ENCODE measurements around the gene FOXN3.
A peak's percentile ranks its signal among the peaks of the same experiment; 100 is the strongest.

The FOXN3 gene

GRCh38 chr14:89349171-89350008, 67.6 kb downstream of the FOXN3 start:
- Histone ChIP-seq H4K8ac (ENCODE audit: low read depth, low read length) (no peak overlapping the region), H3K27ac (ENCODE audit: low read depth, low read length) (no peak overlapping the region), H3K27me3 (ENCODE audit: insufficient read depth, low read length) (no peaks in the 10 kb centered on the region), H2BK12ac (ENCODE audit: low read length) (no peak overlapping the region), H3K79me2 (ENCODE audit: control insufficient read depth, insufficient read depth, low read length, poor library complexity) (no peaks in the 10 kb centered on the region), H3K9me3 (ENCODE audit: insufficient read depth, low read depth, low read length) (no peaks in the 10 kb centered on the region), H3K14ac (ENCODE audit: low read length) (no peak overlapping the region), H3K36me3 (ENCODE audit: control insufficient read depth in 1 of 2, insufficient read depth in 2 of 2, low read length in 2 of 2) (peaks cover 12 to 16% of the 10 kb centered on the region in 2 experiments), H4K91ac (ENCODE audit: low read depth, low read length) (no peak overlapping the region), H2BK120ac (ENCODE audit: insufficient read depth, low read length, poor library complexity) (no peak overlapping the region), H3K9ac (ENCODE audit: low read length) (no peak overlapping the region), H3K18ac (ENCODE audit: low read length) (peak overlapping the region; percentile 71), H2AFZ (ENCODE audit: insufficient read depth, low read length, poor library complexity) (no peak overlapping the region), H3K23ac (ENCODE audit: low read length) (no peak overlapping the region), H3K4me1 (ENCODE audit: control insufficient read depth in 1 of 2, insufficient read depth in 2 of 2, low read length in 2 of 2) (peaks cover 10 to 13% of the 10 kb centered on the region in 2 experiments), H2AK5ac (ENCODE audit: low read length) (no peak overlapping the region), H3K4me2 (ENCODE audit: low read length) (no peak overlapping the region), H4K12ac (ENCODE audit: low read depth, low read length) (no peak overlapping the region), H3K4ac (ENCODE audit: low read depth, low read length) (no peak overlapping the region), H3K4me3 (ENCODE audit: low read depth, low read length) (no peak overlapping the region), H3K79me1 (ENCODE audit: low read length) (no peaks in the 10 kb centered on the region), H2BK5ac (ENCODE audit: low read depth, low read length, poor library complexity) (no peak overlapping the region)
- WGBS (ENCODE audit: extremely low coverage, insufficient coverage, insufficient read length) = no CpG with 5 or more reads among the region's 8 CpGs
- peak; percentile 87 to 96 for DNase-seq

- Histone ChIP-seq H2AFZ (ENCODE audit: insufficient read depth, low read length, poor library complexity) (no peak overlapping the region), H3K9me3 (ENCODE audit: insufficient read depth, low read depth, low read length) (no peaks in the 10 kb centered on the region), H4K12ac (ENCODE audit: low read depth, low read length) (no peak overlapping the region), H3K4me1 (ENCODE audit: control insufficient read depth in 1 of 2, insufficient read depth in 2 of 2, low read length in 2 of 2) (peaks cover 10 to 13% of the 10 kb centered on the region in 2 experiments), H3K36me3 (ENCODE audit: control insufficient read depth in 1 of 2, insufficient read depth in 2 of 2, low read length in 2 of 2) (peaks cover 12 to 16% of the 10 kb centered on the region in 2 experiments), H3K4me2 (ENCODE audit: low read length) (no peak overlapping the region), H3K9ac (ENCODE audit: low read length) (no peak overlapping the region), H4K8ac (ENCODE audit: low read depth, low read length) (no peak overlapping the region), H3K27ac (ENCODE audit: low read depth, low read length) (no peak overlapping the region), H3K27me3 (ENCODE audit: insufficient read depth, low read length) (no peaks in the 10 kb centered on the region), H3K79me1 (ENCODE audit: low read length) (no peaks in the 10 kb centered on the region), H2BK120ac (ENCODE audit: insufficient read depth, low read length, poor library complexity) (no peak overlapping the region), H3K79me2 (ENCODE audit: control insufficient read depth, insufficient read depth, low read length, poor library complexity) (no peaks in the 10 kb centered on the region), H2BK12ac (ENCODE audit: low read length) (no peak overlapping the region), H2AK5ac (ENCODE audit: low read length) (no peak overlapping the region), H3K4ac (ENCODE audit: low read depth, low read length) (no peak overlapping the region), H3K18ac (ENCODE audit: low read length) (no peak overlapping the region), H3K4me3 (ENCODE audit: low read depth, low read length) (no peak overlapping the region), H4K91ac (ENCODE audit: low read depth, low read length) (no peak overlapping the region), H3K23ac (ENCODE audit: low read length) (no peak overlapping the region), H2BK5ac (ENCODE audit: low read depth, low read length, poor library complexity) (no peak overlapping the region), H3K14ac (ENCODE audit: low read length) (no peak overlapping the region)
- no peak for DNase-seq
- WGBS (ENCODE audit: extremely low coverage, insufficient coverage, insufficient read length) = no CpG with 5 or more reads among the region's 5 CpGs
Measured at GRCh38 chr14:89348722-89349121, 68.3 kb downstream of the FOXN3 start.

GRCh38 chr14:89347885-89348284, 69.1 kb downstream of the FOXN3 start:
- Histone ChIP-seq H3K79me2 (ENCODE audit: control insufficient read depth, insufficient read depth, low read length, poor library complexity) (no peaks in the 10 kb centered on the region), H4K91ac (ENCODE audit: low read depth, low read length) (no peak overlapping the region), H3K9ac (ENCODE audit: low read length) (no peak overlapping the region), H2AK5ac (ENCODE audit: low read length) (no peak overlapping the region), H2BK120ac (ENCODE audit: insufficient read depth, low read length, poor library complexity) (no peak overlapping the region), H3K14ac (ENCODE audit: low read length) (no peak overlapping the region), H3K4me2 (ENCODE audit: low read length) (no peak overlapping the region), H3K36me3 (ENCODE audit: control insufficient read depth in 1 of 2, insufficient read depth in 2 of 2, low read length in 2 of 2) (peaks cover 12 to 16% of the 10 kb centered on the region in 2 experiments), H2BK12ac (ENCODE audit: low read length) (no peak overlapping the region), H3K79me1 (ENCODE audit: low read length) (no peaks in the 10 kb centered on the region), H3K18ac (ENCODE audit: low read length) (peak overlapping the region; percentile 32), H4K8ac (ENCODE audit: low read depth, low read length) (no peak overlapping the region), H3K9me3 (ENCODE audit: insufficient read depth, low read depth, low read length) (no peaks in the 10 kb centered on the region), H3K23ac (ENCODE audit: low read length) (no peak overlapping the region), H3K27me3 (ENCODE audit: insufficient read depth, low read length) (no peaks in the 10 kb centered on the region), H4K12ac (ENCODE audit: low read depth, low read length) (no peak overlapping the region), H3K4me1 (ENCODE audit: control insufficient read depth in 1 of 2, insufficient read depth in 2 of 2, low read length in 2 of 2) (peaks cover 10 to 12% of the 10 kb centered on the region in 2 experiments), H3K27ac (ENCODE audit: low read depth, low read length) (no peak overlapping the region), H2AFZ (ENCODE audit: insufficient read depth, low read length, poor library complexity) (no peak overlapping the region), H3K4ac (ENCODE audit: low read depth, low read length) (no peak overlapping the region), H2BK5ac (ENCODE audit: low read depth, low read length, poor library complexity) (no peak overlapping the region), H3K4me3 (ENCODE audit: low read depth, low read length) (no peak overlapping the region)
- whole genome bisulfite sequencing (ENCODE audit: extremely low coverage, insufficient coverage, insufficient read length) = no CpG with 5 or more reads among the region's 10 CpGs
- DNase-seq = no peak

- Histone ChIP-seq H3K79me2 (ENCODE audit: control insufficient read depth, insufficient read depth, low read length, poor library complexity) (no peaks in the 10 kb centered on the region), H2AK5ac (ENCODE audit: low read length) (no peak overlapping the region), H2BK5ac (ENCODE audit: low read depth, low read length, poor library complexity) (no peak overlapping the region), H2AFZ (ENCODE audit: insufficient read depth, low read length, poor library complexity) (no peak overlapping the region), H3K27ac (ENCODE audit: low read depth, low read length) (no peak overlapping the region), H3K4me2 (ENCODE audit: low read length) (no peak overlapping the region), H3K18ac (ENCODE audit: low read length) (peak overlapping the region; percentile 8), H4K91ac (ENCODE audit: low read depth, low read length) (no peak overlapping the region), H3K27me3 (ENCODE audit: insufficient read depth, low read length) (no peaks in the 10 kb centered on the region), H3K36me3 (ENCODE audit: control insufficient read depth in 1 of 2, insufficient read depth in 2 of 2, low read length in 2 of 2) (peaks cover 12 to 13% of the 10 kb centered on the region in 2 experiments), H3K14ac (ENCODE audit: low read length) (no peak overlapping the region), H4K8ac (ENCODE audit: low read depth, low read length) (no peak overlapping the region), H3K4ac (ENCODE audit: low read depth, low read length) (no peak overlapping the region), H3K79me1 (ENCODE audit: low read length) (no peaks in the 10 kb centered on the region), H3K9me3 (ENCODE audit: insufficient read depth, low read depth, low read length) (no peaks in the 10 kb centered on the region), H3K23ac (ENCODE audit: low read length) (no peak overlapping the region), H2BK120ac (ENCODE audit: insufficient read depth, low read length, poor library complexity) (no peak overlapping the region), H3K4me3 (ENCODE audit: low read depth, low read length) (no peak overlapping the region), H3K4me1 (ENCODE audit: control insufficient read depth in 1 of 2, insufficient read depth in 2 of 2, low read length in 2 of 2) (peaks cover 2 to 3% of the 10 kb centered on the region in 2 experiments), H2BK12ac (ENCODE audit: low read length) (no peak overlapping the region), H4K12ac (ENCODE audit: low read depth, low read length) (peak overlapping the region; percentile 36), H3K9ac (ENCODE audit: low read length) (no peak overlapping the region)
- no CpG with 5 or more reads among the region's 10 CpGs for WGBS (ENCODE audit: extremely low coverage, insufficient coverage, insufficient read length)
- no peak for DNase-seq
Measured at GRCh38 chr14:89344920-89345254, 72.1 kb downstream of the FOXN3 start.
